Lower lobe of right lung (tissue), 2 donors: ENCODE results near the gene AHR. TPM values are rescaled to one million over a fixed set of nuclear protein-coding genes. Genes with fewer than 3 reads are reported as not detected.

ENCODE experiments used
- ATAC-seq, 2 donors: fragments of 200-7000 bp; cut with Tn5 transposase; one replicate each; pipeline ENCODE4 v1.9.1; 2020 to 2022; ENCODE audit warnings: mild to moderate bottlenecking in 2 of 2, moderate library complexity in 2 of 2
- DNase-seq: peaks from one replicate; pipeline ENCODE4 v3.0.0-alpha.2; 2020
- H3K27ac ChIP-seq: fragments of 200-600 bp; one replicate; pipeline ENCODE4 v1.8.0; 2022
- H3K27me3 ChIP-seq: fragments of 200-600 bp; one replicate; pipeline ENCODE4 v1.8.0; 2022; ENCODE audit warnings: low read depth
- H3K36me3 ChIP-seq: fragments of 200-600 bp; one replicate; pipeline ENCODE4 v1.8.0; 2022; ENCODE audit warnings: mild to moderate bottlenecking
- H3K4me1 ChIP-seq: fragments of 200-600 bp; one replicate; pipeline ENCODE4 v1.8.0; 2022
- H3K4me3 ChIP-seq: fragments of 200-600 bp; one replicate; pipeline ENCODE4 v1.8.0; 2022; ENCODE audit warnings: mild to moderate bottlenecking
- H3K9me3 ChIP-seq: fragments of 200-600 bp; one replicate; pipeline ENCODE4 v1.8.0; 2022
- CTCF ChIP-seq: fragments of 200-600 bp; IDR thresholded peaks from one replicate; pipeline ENCODE4 v1.8.0; 2022; ENCODE audit warnings: antibody characterized with exemption, mild to moderate bottlenecking
- intact Hi-C: fragments of 100-400 bp; cut with DNase I; formaldehyde crosslinking; loops from one replicate; pipeline ENCODE4 v1.11.0; 2022
- total RNA-seq: library from RNA; stranded (reverse); fragmentation: NEBNext Ultra II Directional; extraction: Animal tissue kit (Norgen Biotek cat#: 25700); gene quantifications from one replicate; pipeline ENCODE4 v1.2.1, GENCODE V29; 2021
- donor health status: DM: no; HTN: yes; CAD: no; lungs with severe emphysema.

Gene AHR
- total RNA-seq, 1 donor from 2014 or later = 132 TPM

DNA sequence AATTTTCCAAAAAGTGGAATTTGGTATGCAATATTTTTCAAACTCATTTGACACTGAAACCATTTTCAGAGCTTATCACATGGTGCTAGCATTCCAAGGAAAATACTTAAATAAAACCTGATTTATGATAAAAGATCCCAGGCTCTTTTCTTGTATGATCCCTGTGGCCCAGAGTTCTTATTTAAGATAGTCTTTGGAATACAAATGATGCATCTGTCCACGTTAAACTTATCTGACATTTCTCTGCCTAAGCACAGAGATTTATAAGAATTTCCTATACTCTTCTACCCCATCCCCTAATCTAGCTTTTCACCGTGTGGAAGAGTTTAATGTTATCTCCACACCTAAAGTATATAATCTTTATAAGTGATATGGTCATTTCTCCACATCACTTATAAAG lies 66.2 kb downstream of the AHR start:
- Histone ChIP-seq H3K27ac (no peak overlapping the region), H3K4me3 (no peak overlapping the region), H3K9me3 (no peaks in the 10 kb centered on the region), H3K4me1 (peaks cover 12% of the 10 kb centered on the region), H3K27me3 (no peaks in the 10 kb centered on the region), H3K36me3 (no peaks in the 10 kb centered on the region)
- intact Hi-C loops = no loop called here
- no peak for TF ChIP-seq CTCF
- no peak for ATAC-seq
- no peak for DNase-seq

- DNase-seq = no peak
- no peaks in the 10 kb centered on the region for H3K36me3 ChIP-seq
- no peak for TF ChIP-seq CTCF
- no peaks in the 10 kb centered on the region for H3K9me3 ChIP-seq
- no peak overlapping the region for H3K4me3 ChIP-seq
- H3K27me3 ChIP-seq = no peaks in the 10 kb centered on the region
- intact Hi-C loops = no loop called here
- peaks cover 22% of the 10 kb centered on the region for H3K4me1 ChIP-seq
- no peak for ATAC-seq
- no peak overlapping the region for H3K27ac ChIP-seq
Measured at GRCh38 chr7:17365775-17366174, 67.3 kb downstream of the AHR start.

DNA sequence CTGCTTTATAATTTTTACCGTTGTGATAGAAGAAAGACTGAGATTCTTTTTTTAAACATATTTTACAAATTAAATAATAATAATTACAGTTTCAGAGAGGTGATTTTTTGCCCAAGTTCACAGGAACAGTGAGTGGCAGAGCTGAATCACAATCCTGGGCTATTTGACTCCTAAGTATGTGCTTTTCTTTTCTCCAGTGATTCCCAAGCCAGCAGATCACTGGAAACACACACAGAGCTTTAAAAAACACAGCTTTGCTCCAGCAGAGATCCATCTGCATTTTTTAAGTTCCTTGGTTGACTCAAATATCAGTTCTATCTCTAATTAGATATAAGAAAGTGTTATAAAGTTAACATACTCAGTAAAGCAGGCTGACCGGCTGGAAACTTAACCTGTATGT lies 69.0 kb downstream of the AHR start:
- no peak overlapping the region for H3K4me3 ChIP-seq
- intact Hi-C loops = no loop called here
- TF ChIP-seq CTCF = no peak

GRCh38 chr7:17368856-17369524 lies 70.5 kb downstream of the AHR start:
- no peak for DNase-seq
- peaks cover 38% of the 10 kb centered on the region for H3K4me1 ChIP-seq
- no peak for TF ChIP-seq CTCF
- no peaks in the 10 kb centered on the region for H3K27me3 ChIP-seq
- intact Hi-C loops = no loop called here
- H3K27ac ChIP-seq = peak overlapping the region; percentile 78
- H3K36me3 ChIP-seq = no peaks in the 10 kb centered on the region
- H3K4me3 ChIP-seq = no peak overlapping the region
- peak in 1 of 2 donors; percentile 7 for ATAC-seq
- H3K9me3 ChIP-seq = no peaks in the 10 kb centered on the region

More for the DNA sequence above, 69.0 kb downstream of the AHR start:
- ATAC-seq = no peak
- no peaks in the 10 kb centered on the region for H3K27me3 ChIP-seq
- H3K4me1 ChIP-seq = peaks cover 38% of the 10 kb centered on the region
- H3K27ac ChIP-seq = peak overlapping the region; percentile 8
- H3K9me3 ChIP-seq = no peaks in the 10 kb centered on the region
- DNase-seq = no peak
- H3K36me3 ChIP-seq = no peaks in the 10 kb centered on the region

DNA sequence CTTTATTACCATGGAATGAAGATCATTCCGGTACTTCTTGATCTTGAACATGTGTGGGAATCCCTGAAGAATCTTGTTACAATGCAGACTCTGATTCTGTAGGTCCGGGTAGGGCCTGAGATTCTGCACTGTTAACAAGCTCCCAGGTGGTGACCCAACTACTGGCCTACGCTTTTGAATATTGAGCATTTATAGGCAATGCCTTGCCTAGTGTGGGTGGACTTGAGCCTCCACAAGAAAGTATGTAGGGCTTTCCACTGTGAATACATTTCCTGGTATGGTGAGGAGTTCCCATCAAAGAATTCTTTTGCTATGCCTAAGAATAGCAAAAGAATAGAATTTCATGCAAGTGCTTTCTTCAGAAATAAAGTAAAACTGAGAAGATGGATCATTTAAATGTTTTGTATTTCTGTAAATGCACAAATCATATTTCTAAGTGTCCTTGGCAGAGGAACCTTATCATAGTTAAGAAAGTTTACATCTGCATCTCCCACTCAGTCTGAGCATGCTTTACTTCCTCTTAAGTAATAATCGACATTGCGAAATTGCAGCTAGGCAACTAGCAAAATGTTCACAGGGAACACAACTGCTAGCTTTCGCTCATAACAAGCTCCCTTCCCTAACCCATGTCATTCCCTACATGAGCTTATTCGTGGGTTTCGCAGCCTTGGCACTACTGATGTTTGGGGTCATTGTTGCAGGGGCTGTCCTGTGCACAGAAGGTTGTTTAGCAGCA lies 71.4 kb downstream of the AHR start:
- TF ChIP-seq CTCF = no peak
- Histone ChIP-seq H3K9me3 (no peaks in the 10 kb centered on the region), H3K4me3 (no peak overlapping the region), H3K4me1 (peaks cover 38% of the 10 kb centered on the region), H3K36me3 (no peaks in the 10 kb centered on the region), H3K27me3 (no peaks in the 10 kb centered on the region), H3K27ac (peak overlapping the region; percentile 78)
- no peak for DNase-seq
- intact Hi-C loops = no loop called here
- ATAC-seq = peak; percentile 90 to 92
